ENCODE data around the gene DCLK3.

The DCLK3 gene

DNA sequence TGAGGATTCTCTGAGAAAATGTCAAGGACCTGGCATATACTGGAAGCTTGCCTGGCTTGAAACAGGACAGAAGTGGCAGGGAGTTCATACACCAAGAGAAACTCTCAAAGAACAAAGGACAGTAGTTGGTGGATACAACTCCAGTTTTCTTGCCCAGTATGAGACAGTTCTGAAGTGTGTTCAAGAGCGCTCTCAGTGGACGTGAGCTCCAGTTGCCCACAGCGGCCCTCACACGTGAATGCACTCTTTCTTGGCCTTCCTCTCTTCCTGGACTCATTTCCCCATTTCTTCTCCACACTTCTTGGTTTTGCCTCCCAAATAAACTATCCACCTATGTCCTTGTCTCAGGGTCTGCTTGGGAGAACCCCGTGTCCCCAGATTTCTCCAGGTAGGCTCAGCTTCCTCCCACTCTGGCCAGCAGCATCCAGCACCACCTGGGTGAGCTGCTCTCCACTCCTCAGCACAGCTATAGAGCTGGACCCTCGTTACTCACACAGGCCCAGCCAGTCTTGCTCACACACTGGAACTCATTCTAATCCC, 54.5 kb downstream of the DCLK3 start:
- no peak for DNase-seq (ENCODE audit: low read depth in 3 of 3, low spot score in 1 of 3)

DNA sequence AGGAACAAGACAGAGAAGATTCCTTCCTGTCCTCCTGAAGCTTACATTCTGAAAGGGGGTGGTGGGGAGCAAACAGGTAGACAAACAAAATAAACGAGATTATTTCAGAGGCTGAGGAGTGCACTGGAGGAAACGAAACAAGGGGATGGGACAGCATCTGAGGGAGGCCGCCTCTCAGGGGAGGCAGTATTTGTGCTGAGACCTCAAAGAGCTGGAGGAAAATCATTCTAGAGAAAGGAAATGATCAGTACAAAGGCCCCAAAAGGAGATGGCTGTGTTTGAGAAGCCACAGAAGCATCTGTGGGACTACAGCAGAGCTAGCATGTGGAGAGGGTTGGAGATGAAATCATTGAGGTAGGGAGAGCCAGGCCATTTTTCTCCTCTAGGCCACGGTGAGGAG, 55.1 kb downstream of the DCLK3 start:
- DNase-seq (ENCODE audit: low read depth in 3 of 3, low spot score in 1 of 3), result no peak

DNA sequence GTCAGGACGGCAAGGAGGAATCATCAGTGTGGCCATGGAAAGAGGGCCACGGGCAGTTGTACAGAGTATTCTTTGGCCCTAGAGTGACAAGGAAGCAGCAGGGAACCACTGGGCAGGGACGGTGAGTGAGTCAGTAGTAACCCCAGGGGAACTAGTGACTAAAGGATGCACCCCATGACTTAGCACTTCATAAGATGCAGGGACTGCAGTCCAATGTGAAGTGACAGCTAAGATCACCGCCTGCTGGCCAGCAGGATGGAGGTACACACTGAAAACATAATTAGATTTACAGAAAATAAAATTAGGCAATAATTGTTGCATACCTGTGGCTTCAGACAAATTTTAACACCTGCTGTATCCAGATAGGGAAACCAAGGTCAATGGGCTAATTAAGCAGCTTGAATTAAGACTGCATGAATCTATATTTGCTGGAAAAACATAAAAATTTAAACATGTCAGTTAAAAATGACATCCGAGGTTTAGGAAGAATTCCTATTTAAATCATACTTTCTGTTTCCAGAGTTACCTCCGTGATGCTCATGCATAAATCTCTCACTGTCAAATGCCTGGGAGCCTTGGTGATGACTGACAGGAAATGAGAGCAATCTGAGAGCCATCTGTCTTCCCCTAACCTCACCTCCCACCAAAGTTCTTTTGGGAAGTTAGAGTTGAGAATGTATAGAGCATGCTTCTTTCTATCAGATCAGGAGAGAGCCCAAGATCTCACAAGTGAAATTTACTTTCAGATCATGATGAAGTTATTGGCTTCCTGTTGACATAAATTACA, 56.5 kb downstream of the DCLK3 start:
- DNase-seq (ENCODE audit: low read depth in 3 of 3, low spot score in 1 of 3), result no peak

DNA sequence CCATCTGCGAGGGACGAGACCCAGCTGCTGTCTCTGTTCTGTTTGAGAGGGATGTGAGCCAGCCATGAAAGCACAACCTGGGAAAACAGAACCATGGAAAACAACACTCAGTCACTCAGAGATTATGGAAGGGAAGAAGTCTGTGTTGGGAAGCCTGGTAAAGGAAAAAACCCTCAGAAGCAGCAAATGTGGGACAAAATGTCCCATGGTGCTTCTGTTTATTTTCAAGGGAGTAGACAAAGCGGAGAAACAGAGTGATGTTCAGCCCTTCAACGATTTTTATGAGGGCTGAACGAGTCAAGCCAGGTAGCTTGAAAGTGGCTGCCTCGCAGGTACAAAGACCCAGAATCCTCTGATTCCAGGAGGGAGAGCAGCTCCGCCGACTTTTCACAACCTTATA, 59.3 kb downstream of the DCLK3 start:
- DNase-seq (ENCODE audit: low read depth in 3 of 3, low spot score in 1 of 3), result no peak

DNA sequence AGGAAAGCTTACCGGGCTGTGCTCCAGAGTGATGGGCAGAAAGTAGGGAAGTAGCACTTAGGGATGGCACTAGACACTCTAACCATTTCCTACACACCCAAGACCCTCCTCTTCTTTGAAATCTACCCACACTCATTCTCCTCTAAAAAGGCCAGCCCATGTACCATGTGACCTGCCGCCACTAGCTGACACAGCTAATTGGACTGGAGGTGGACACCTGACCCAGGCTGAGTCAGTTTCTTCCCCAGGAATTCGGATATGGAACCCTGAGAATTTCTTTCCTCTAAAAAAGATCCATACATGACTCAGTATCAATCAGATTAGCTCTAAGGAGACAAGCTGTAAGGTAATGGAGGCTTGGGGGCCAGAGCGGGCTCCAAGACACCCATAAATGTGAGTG, 60.1 kb downstream of the DCLK3 start:
- DNase-seq (ENCODE audit: low read depth in 3 of 3, low spot score in 1 of 3), result no peak

DNA sequence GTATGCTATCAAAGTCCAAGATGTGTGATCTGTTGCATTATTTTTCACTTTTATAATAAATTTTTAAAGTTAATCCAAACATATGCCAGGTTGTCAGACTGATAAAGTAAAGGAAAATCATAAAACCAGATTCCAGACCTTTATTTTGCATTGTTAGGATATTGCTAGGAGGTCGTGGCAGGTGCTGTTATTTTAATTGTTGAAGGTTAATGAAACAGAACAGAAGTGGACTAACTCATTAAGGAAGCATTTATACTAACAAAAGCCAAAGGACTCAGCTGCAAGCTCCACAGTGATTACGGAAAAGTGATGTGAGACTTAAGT, 63.1 kb downstream of the DCLK3 start:
- no peak for DNase-seq (ENCODE audit: low read depth in 3 of 3, low spot score in 1 of 3)

DNA sequence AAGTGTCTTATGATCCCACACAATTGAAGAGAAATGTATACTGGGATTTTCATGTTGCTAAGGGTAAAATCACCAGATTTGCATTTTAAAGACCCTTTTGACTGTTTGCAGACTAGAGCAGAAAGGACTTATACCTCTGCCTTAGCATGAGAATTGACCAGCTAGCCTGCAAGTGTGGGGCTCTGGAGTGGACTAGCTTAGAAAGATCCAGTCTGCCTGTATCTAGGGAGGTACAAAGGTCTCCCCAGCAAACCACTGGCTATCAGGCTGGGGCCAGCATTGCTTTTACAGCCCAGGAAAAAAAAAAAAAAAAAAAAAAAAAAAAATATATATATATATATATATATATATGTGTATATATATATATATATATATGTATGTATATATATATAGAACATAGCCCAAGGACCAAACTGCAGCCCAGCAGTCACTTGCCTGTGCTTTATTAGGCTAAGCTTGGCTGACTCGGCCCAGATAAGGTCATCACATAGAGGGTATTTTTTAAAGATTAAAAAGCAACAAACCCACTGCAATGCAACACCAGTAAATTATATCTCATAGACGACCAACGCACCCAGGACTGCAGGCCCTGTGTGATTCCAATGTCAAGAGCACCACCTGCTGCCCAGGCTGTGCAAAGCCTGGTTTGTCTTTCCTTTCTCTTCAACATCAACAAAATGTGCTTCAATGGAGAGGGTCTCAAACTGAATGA, 63.7 kb downstream of the DCLK3 start:
- peak in 1 of 3 donors; percentile 2 for DNase-seq (ENCODE audit: low read depth in 3 of 3, low spot score in 1 of 3)

DNA sequence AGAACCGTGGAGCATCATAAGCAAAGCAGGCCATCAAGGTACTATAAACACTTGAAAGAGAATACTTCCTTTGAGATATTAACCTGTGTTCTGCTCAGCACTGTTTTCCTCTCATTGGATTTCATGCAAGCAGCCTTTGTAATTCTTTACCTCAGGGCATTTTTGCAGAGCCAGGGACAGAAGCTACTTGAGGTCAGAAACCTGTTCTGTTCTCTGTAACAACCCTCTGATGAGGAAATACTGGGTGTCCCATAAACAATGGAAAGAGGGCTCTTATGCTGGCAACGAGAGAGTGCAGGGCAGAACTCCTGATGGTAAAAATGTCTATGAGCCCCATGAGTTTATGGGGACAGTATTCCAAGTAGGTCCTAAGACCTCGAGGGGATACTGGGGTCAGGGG, 66.0 kb downstream of the DCLK3 start:
- no peak for DNase-seq (ENCODE audit: low read depth in 3 of 3, low spot score in 1 of 3)

DNA sequence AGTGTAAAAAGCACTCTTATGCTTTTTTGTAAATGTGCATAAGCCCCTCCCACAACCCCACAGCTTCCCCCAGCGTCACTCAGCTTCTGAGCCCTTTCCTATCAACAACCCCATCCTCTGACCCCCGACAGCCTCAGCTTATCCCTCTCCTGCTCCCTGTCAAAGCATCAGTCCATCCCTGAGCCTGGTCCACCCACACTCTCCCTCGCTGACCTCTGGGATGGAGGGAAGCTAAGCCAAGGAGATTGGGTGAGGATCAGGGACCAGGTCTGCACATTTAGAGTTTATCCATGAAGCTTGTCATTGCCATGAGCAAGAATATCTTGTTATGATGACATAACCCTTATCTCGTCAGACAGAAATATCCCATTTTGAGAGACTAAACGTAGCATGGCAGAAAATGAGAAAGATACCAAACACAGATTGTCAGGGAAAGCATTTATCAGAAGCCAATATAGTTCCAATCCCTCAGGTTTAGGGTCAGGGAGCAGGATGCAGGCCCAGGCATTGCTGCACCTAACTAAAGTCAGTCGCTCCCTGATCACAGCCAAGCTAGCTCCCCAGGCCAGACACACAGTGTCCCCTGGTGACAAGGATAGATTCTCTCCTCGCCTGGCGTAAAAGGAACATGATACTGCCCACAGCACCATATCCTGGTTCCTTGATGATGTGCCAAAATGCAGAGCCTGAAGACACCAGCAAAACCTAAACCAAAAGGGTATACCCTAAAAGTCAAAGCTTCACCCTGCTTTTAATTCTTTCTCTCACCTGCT, 66.9 kb downstream of the DCLK3 start:
- no peak for DNase-seq (ENCODE audit: low read depth in 3 of 3, low spot score in 1 of 3)

DNA sequence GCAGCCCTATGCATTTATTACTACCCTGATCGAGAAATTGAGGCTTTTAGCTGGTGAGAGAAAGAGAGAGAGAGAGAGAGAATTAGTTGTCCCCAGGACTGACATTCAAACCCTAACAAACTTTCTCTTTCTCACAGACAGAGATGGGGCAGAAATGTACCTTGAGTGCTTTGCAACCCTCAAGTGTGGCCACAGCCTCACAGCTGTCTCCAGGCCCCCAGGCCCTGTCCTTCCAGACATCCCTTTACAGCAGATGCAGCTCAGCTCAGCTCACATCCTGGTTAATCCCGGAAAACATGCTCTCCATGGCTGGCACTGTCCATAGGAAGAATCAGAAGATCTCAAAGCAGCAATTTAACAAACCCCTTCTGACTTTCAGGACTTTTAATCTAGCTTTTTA, 67.6 kb downstream of the DCLK3 start:
- no peak for DNase-seq (ENCODE audit: low read depth in 3 of 3, low spot score in 1 of 3)

DNA sequence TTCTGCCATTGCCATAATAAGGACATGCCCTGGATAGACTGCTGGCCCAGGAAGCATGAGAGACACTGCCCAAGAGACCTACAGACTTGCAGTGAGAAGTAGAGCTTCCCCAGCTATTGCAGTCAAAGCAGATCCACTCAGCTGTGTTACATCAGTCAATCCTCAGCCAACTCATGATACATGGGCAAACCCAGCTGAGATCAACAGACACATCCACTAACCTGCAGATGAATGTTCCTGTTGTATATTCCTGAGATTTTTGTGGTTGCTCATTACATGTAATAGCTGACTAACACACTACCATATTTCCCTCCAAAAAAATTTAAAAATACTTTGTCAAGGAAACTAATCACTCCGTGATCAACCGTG, 68.6 kb downstream of the DCLK3 start:
- DNase-seq (ENCODE audit: low read depth in 3 of 3, low spot score in 1 of 3), result no peak

DNA sequence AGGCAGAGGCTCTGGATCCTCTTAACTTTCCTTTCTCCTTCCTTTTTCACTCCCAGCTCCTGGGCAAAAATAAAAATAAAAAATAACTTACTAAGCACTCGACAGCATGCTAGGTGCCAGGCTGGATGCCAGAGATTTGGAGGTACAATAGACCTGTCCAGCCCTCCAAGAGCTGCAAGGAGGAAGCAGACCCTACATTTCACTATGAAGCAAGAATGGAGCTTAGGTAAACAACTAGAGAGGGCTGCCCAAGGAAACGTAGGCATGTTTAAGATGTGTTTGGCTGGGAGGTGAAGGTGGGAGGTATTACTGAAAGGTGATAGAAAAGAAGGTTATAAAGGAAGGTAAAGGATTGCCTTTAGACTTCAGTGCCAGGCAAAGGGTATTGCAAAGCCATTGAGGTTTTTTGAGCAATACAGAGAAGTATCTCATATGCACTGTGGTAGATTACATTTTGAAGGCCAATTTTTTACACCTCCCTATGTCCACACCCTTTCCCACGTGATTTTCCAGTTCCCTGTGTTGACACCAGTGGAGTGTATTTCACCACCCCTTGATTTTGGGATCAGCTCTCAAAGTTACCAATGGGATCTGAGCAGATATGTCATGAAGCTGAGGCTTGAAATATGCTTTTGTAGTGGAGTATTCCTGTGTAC, 69.1 kb downstream of the DCLK3 start:
- DNase-seq (ENCODE audit: low read depth in 3 of 3, low spot score in 1 of 3), result no peak

DNA sequence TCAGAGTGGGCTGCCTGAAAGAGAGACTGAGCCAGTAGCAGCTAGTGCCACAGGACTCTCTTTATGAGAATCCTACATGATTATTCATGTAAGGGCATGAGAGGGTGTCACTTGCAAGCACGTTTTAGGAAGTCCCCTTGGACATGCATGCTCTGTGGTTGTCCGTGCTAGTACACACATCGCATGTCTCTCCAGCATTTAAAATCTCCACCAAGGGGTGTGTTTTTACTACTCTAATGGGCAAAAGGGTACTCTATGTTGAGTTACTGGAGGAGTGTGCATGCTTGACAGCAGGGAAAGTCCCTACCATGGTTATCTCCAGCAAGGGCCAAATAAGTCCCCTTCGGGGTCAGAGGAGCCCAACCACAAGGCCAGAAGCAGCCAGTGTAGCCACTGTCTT, 70.7 kb downstream of the DCLK3 start:
- DNase-seq (ENCODE audit: low read depth in 3 of 3, low spot score in 1 of 3), result no peak

DNA sequence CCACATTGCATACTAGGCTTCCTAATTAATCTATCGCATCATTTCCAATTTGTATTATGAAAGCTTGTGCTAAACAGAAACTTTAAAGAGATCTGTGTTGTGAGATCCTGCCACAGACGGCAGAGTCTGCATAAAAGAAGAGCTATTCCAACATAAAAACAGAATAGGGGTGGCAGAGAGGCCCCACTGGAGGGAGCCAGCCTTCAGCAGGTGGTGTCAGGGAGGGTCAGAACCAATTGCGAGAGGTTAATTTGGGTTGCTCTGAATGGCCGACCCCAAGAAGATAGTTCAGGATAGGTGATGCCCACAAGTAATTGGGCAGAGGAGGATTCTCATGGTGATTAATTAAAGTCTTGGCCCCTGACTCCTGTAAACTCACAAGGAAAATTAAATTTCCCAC, 74.8 kb downstream of the DCLK3 start:
- DNase-seq (ENCODE audit: low read depth in 3 of 3, low spot score in 1 of 3), result no peak

DNA sequence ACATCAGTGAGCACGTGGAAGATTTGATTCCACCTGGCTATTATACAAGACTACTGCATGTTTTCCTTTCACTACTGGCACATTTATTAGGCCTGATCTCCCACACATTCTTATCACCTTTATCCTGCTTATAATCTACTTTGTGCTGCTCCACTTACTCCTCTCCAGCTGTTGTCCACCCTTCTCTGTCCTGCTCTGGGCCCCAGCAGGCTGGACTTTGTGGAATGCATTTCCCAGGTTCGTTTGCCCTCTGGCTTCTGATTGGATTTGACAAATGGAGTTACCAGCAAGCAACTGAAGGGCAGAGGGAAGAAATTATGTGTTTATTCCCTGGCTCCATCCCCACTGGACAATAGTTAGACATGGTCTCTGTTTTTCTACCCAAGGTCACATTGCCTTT, 75.5 kb downstream of the DCLK3 start:
- no peak for DNase-seq (ENCODE audit: low read depth in 3 of 3, low spot score in 1 of 3)

DNA sequence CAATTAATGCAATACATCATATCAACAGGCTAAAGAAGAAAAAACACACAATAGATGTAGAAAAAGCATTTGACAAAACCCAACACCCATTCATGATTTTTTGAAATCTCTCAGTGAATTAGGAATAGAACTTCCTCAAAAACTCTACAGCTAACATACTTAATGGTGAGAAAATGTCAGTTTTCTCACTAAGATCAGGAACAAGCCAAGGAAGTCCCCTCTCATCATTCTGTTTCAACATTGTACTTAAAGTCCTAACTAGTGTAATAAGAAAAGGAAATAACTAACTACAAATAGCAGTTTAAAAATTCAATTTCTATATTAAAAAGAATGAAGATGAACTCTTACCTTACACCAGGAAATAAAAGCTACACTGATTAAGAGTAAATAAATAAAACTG, 77.8 kb downstream of the DCLK3 start:
- no peak for DNase-seq (ENCODE audit: low read depth in 3 of 3, low spot score in 1 of 3)

DNA sequence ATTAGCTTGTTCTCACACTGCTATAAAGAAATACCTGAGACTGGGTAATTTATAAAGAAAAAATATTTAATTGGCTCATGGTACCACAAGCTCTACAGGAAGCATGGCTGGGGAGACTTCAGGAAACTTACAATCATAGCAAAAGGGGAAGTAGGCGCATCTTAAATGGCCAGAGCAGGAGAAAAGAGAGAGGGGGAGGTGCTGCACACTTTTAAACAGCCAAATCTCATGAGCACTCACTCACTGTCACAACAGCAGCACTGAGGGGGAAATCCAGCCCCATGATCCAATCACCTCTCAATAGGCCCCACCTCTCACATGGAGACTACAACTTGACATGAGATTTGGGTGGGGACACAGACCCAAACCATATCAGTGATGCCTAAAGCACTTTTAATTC, 82.5 kb downstream of the DCLK3 start:
- DNase-seq (ENCODE audit: low read depth in 3 of 3, low spot score in 1 of 3), result no peak

DNA sequence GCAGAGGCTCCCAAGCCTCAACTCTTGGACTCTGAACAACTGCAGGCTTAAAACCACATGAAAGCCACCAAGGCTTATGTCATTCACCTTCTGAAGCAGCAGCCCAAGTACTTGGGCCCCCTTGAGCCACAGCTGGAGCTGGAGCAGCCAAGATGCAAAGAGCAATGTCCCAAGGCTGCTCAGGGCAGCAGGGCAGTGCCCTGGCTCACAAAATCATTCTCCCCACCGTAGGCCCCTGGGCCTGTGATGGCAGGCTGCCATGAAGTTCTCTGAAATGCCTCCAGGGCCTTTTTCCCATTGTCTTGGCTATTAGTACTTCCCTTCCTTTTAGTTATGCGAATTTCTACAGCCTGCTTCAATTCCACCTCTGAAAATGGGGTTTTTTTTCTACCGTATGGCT, 83.4 kb downstream of the DCLK3 start:
- no peak for DNase-seq (ENCODE audit: low read depth in 3 of 3, low spot score in 1 of 3)

DNA sequence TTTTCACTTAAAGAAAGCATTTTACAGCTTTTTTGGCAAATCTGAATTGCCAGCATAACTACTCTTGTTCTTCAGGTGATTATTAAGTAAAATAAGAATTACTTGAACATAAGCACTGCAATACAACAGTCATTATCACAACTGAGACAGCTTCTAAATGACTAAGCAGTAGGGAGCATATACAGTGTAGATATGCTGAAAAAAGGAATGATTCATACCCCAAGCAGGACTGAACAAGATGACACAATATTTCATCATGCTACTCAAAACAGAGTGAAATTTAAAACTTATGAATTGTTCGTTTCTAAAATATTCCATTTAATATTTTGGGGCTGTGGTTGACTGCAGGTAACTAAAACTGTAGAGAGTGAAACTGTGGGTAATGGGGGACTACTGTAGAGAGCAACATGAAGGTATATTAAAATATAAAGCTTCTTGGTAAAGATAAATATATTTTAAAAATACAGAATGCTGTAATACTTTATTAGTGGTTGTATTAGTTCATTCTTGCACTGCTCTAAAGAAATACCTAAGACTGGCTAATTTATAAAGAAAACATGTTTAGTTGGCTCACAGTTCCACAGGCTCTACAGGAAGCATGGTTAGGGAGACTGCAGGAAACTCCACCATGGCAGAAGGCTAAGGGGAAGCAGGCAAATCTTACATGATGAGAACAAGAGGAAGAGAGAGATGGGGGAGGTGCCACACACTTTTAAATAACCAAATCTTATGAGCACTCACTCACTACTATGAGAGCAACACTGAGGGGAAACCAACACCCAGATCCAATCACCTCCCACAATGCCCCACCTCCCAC, 84.8 kb downstream of the DCLK3 start:
- DNase-seq (ENCODE audit: low read depth in 3 of 3, low spot score in 1 of 3), result no peak

DNA sequence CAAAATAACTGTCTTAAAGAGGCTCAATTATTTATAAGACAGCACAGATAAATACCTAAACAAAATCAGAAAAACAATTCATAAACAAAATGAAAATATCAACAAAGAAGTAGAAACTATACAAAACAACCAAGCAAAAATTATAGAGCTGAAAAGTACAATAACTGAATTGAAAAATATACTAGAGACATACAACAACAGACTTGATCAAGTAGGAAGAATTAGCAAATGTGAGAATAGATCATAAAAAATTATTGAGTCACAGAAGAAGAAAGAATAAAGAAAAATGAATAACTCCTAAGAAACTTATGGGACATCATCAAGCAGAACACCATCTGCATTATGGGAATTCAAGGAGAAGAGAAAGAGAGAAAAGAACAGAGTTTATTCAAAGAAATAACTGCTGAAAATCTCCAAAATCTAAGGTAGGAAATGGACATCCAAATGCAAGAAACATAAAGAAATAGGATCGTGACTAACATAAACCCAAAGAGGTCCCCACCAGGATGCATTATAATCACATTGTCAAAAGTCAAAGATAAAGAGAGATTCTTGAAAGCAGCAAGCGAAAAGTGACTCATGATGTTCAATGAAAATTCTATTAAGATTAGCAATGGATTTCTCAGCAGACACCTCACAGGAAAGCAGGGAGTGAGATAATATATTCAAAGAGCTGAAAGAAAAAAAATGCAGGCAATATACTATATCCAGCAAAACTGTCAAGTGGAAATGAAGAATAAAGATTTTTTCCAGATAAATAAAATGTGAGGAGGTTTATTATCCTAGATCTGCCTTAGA, 85.9 kb downstream of the DCLK3 start:
- no peak for DNase-seq (ENCODE audit: low read depth in 3 of 3, low spot score in 1 of 3)

Data from stimulated activated CD4-positive, alpha-beta T cell treated with anti-CD3 and anti-CD28 coated beads, TNF-alpha, amount 100 ng/mL, for 1 hour (primary cell).